ENCODE results near the gene PIK3AP1.

Gene PIK3AP1

DNA sequence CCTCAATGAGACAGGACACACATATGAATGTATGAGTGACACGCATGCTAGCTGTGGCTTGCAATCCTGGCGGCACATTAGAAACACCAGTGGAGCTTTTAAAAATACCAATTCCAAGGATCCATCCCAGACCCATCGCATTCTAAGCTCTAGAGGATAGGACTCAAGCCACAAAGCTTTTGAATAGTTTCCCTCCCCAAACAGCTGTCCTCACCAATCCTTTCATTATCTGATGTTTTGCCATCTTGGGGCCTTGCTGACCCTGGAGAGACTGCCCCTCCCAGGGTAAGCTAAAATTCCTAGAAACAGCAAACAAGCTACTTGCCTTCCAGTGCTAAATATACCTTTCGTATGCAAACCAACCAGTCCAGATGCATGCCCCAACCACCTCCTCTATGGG is 124.6 kb downstream of the PIK3AP1 start:
- no peak overlapping the region for H2BK5ac ChIP-seq (ENCODE audit: low read depth, low read length, poor library complexity, severe bottlenecking)
- no peak overlapping the region for H4K91ac ChIP-seq (ENCODE audit: low read length)
- no peak overlapping the region for H3K18ac ChIP-seq (ENCODE audit: low read depth in 1 of 2, low read length in 2 of 2)
- H2AFZ ChIP-seq (ENCODE audit: low read depth, low read length) = no peak overlapping the region
- no peak overlapping the region for H3K9ac ChIP-seq (ENCODE audit: low read length)
- H2BK12ac ChIP-seq (ENCODE audit: low read length in 2 of 2) = no peak overlapping the region
- no peak overlapping the region for H3K4me3 ChIP-seq (ENCODE audit: insufficient read depth in 1 of 2, low read depth in 1 of 2, low read length in 2 of 2)
- H2BK15ac ChIP-seq (ENCODE audit: low read depth, poor library complexity, severe bottlenecking) = no peak overlapping the region
- H3K14ac ChIP-seq (ENCODE audit: low read length in 2 of 2) = no peak overlapping the region
- H3K79me1 ChIP-seq (replicated peaks; ENCODE audit: low read length, poor library complexity, severe bottlenecking) = no peaks in the 10 kb centered on the region
- H3K36me3 ChIP-seq (ENCODE audit: control insufficient read depth in 1 of 2, insufficient read depth in 2 of 2, low read depth in 1 of 2, low read length in 2 of 2) = no peaks in the 10 kb centered on the region
- H3K4ac ChIP-seq (ENCODE audit: low read depth in 1 of 2, low read length in 2 of 2) = no peak overlapping the region
- WGBS = 94% methylated on average over 4 of the region's 4 CpGs
- H3K27ac ChIP-seq (ENCODE audit: low read length, poor library complexity, severe bottlenecking) = no peak overlapping the region
- H3K27me3 ChIP-seq (ENCODE audit: control insufficient read depth in 1 of 2, insufficient read depth in 1 of 2, low read length in 2 of 2) = peaks cover 9 to 15% of the 10 kb centered on the region in 2 experiments
- no peak for DNase-seq
- no peak overlapping the region for H2BK120ac ChIP-seq (ENCODE audit: low read depth, low read length)
- no peak overlapping the region for H3K4me2 ChIP-seq (ENCODE audit: low read length, poor library complexity, severe bottlenecking)
- H3K9me3 ChIP-seq (ENCODE audit: control insufficient read depth, low read length) = peaks cover 41% of the 10 kb centered on the region
- no peak overlapping the region for H3K23ac ChIP-seq (ENCODE audit: low read length in 2 of 2)
- no peaks in the 10 kb centered on the region for H3K4me1 ChIP-seq (ENCODE audit: control insufficient read depth, insufficient read depth, low read depth, low read length)
- no peak overlapping the region for H4K8ac ChIP-seq (ENCODE audit: low read length)
- H2AK5ac ChIP-seq (ENCODE audit: low read length, severe bottlenecking) = no peak overlapping the region

DNA sequence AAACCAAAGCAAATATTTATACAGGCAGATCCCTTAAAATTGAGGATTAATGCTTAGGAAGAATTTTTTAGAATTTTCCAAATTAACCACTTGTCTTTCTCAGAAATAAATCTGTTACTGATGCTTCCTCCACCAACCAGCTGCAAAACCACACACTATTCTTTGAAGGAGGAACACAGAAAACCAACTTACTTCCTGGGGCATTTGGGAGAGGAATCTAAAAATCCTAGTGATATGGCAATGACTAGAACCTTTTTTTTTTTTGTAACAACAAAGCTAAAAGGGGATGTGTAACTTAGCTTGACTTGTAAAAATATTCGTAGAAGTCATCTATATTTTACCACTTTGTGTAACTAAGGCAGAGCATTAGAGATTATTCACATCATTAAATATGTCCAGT is 128.4 kb downstream of the PIK3AP1 start:
- no peak overlapping the region for H2BK120ac ChIP-seq (ENCODE audit: low read depth, low read length)
- H4K8ac ChIP-seq (ENCODE audit: low read length) = no peak overlapping the region
- no peak overlapping the region for H2BK5ac ChIP-seq (ENCODE audit: low read depth, low read length, poor library complexity, severe bottlenecking)
- no peak overlapping the region for H2BK12ac ChIP-seq (ENCODE audit: low read length in 2 of 2)
- peaks cover 2 to 3% of the 10 kb centered on the region in 2 experiments for H3K27me3 ChIP-seq (ENCODE audit: control insufficient read depth in 1 of 2, insufficient read depth in 1 of 2, low read length in 2 of 2)
- no peak overlapping the region for H3K9ac ChIP-seq (ENCODE audit: low read length)
- H3K4me3 ChIP-seq (ENCODE audit: insufficient read depth in 1 of 2, low read depth in 1 of 2, low read length in 2 of 2) = no peak overlapping the region
- H3K4ac ChIP-seq (ENCODE audit: low read depth in 1 of 2, low read length in 2 of 2) = no peak overlapping the region
- no peaks in the 10 kb centered on the region for H3K79me1 ChIP-seq (replicated peaks; ENCODE audit: low read length, poor library complexity, severe bottlenecking)
- H3K14ac ChIP-seq (ENCODE audit: low read length in 2 of 2) = no peak overlapping the region
- no peak overlapping the region for H3K18ac ChIP-seq (ENCODE audit: low read depth in 1 of 2, low read length in 2 of 2)
- H3K4me2 ChIP-seq (ENCODE audit: low read length, poor library complexity, severe bottlenecking) = no peak overlapping the region
- H3K9me3 ChIP-seq (ENCODE audit: control insufficient read depth, low read length) = peaks cover 30% of the 10 kb centered on the region
- no peak overlapping the region for H2AFZ ChIP-seq (ENCODE audit: low read depth, low read length)
- no peak overlapping the region for H4K91ac ChIP-seq (ENCODE audit: low read length)
- H3K23ac ChIP-seq (ENCODE audit: low read length in 2 of 2) = no peak overlapping the region
- no peak overlapping the region for H2AK5ac ChIP-seq (ENCODE audit: low read length, severe bottlenecking)
- no peak for DNase-seq
- no peak overlapping the region for H2BK15ac ChIP-seq (ENCODE audit: low read depth, poor library complexity, severe bottlenecking)
- no peaks in the 10 kb centered on the region for H3K4me1 ChIP-seq (ENCODE audit: control insufficient read depth, insufficient read depth, low read depth, low read length)
- H3K27ac ChIP-seq (ENCODE audit: low read length, poor library complexity, severe bottlenecking) = no peak overlapping the region
- WGBS = no CpG with 5 or more reads among the region's 1 CpG
- H3K36me3 ChIP-seq (ENCODE audit: control insufficient read depth in 1 of 2, insufficient read depth in 2 of 2, low read depth in 1 of 2, low read length in 2 of 2) = no peaks in the 10 kb centered on the region

DNA sequence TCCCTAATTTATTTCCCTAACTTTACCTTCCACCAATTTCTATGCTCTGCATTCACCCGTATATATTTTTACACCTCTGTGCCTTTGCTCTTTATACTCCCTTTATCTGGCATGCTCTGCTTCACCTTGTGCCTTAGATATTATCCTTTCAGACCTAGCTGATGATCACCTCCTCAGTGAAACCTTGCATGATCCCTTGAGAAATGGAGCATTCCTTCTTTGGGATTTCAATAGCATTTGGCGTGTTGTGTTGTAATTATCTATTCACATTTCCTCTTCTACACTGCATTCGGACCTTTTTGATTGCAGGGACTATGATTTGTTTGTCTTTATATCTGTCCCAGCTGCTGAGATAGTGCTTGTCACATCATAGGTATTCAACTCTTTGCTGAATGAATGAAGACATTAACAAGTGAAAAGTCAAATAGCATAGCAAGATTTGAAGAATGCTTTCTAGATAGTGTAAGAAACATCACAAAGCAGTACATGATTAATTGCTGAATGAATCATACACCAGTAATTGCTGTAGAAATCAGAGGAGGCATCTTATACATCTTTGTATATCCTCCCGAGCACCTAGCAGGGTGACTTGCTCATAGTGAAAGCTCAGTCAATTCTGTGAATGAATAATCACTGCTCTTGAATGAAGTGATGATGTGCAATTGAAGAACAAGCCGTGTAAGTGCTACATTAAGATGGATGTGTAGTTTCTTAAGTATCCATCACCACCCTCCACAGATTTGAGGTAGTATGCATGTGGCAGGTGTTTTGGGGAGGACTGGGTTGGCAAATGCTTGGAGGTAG is 131.5 kb downstream of the PIK3AP1 start:
- no peak overlapping the region for H4K8ac ChIP-seq (ENCODE audit: low read length)
- H3K23ac ChIP-seq (ENCODE audit: low read length in 2 of 2) = no peak overlapping the region
- no peak overlapping the region for H4K91ac ChIP-seq (ENCODE audit: low read length)
- H3K4me1 ChIP-seq (ENCODE audit: control insufficient read depth, insufficient read depth, low read depth, low read length) = peaks cover 3% of the 10 kb centered on the region
- no peak overlapping the region for H2BK120ac ChIP-seq (ENCODE audit: low read depth, low read length)
- H3K9me3 ChIP-seq (ENCODE audit: control insufficient read depth, low read length) = peaks cover 13% of the 10 kb centered on the region
- no peaks in the 10 kb centered on the region for H3K27me3 ChIP-seq (ENCODE audit: control insufficient read depth in 1 of 2, insufficient read depth in 1 of 2, low read length in 2 of 2)
- no peak overlapping the region for H3K4me2 ChIP-seq (ENCODE audit: low read length, poor library complexity, severe bottlenecking)
- WGBS = 68% methylated on average over 4 of the region's 5 CpGs
- no peak overlapping the region for H3K18ac ChIP-seq (ENCODE audit: low read depth in 1 of 2, low read length in 2 of 2)
- H3K4me3 ChIP-seq (ENCODE audit: insufficient read depth in 1 of 2, low read depth in 1 of 2, low read length in 2 of 2) = no peak overlapping the region
- H2AFZ ChIP-seq (ENCODE audit: low read depth, low read length) = no peak overlapping the region
- H2BK15ac ChIP-seq (ENCODE audit: low read depth, poor library complexity, severe bottlenecking) = no peak overlapping the region
- peak overlapping the region; percentile 46 for H3K27ac ChIP-seq (ENCODE audit: low read length, poor library complexity, severe bottlenecking)
- DNase-seq = peak; percentile 18
- no peak overlapping the region for H2BK5ac ChIP-seq (ENCODE audit: low read depth, low read length, poor library complexity, severe bottlenecking)
- H3K36me3 ChIP-seq (ENCODE audit: control insufficient read depth in 1 of 2, insufficient read depth in 2 of 2, low read depth in 1 of 2, low read length in 2 of 2) = no peaks in the 10 kb centered on the region
- H3K4ac ChIP-seq (ENCODE audit: low read depth in 1 of 2, low read length in 2 of 2) = no peak overlapping the region
- no peak overlapping the region for H2BK12ac ChIP-seq (ENCODE audit: low read length in 2 of 2)
- H2AK5ac ChIP-seq (ENCODE audit: low read length, severe bottlenecking) = no peak overlapping the region
- peak overlapping the region; percentile 98 for H3K9ac ChIP-seq (ENCODE audit: low read length)
- no peak overlapping the region for H3K14ac ChIP-seq (ENCODE audit: low read length in 2 of 2)
- H3K79me1 ChIP-seq (replicated peaks; ENCODE audit: low read length, poor library complexity, severe bottlenecking) = no peaks in the 10 kb centered on the region

DNA sequence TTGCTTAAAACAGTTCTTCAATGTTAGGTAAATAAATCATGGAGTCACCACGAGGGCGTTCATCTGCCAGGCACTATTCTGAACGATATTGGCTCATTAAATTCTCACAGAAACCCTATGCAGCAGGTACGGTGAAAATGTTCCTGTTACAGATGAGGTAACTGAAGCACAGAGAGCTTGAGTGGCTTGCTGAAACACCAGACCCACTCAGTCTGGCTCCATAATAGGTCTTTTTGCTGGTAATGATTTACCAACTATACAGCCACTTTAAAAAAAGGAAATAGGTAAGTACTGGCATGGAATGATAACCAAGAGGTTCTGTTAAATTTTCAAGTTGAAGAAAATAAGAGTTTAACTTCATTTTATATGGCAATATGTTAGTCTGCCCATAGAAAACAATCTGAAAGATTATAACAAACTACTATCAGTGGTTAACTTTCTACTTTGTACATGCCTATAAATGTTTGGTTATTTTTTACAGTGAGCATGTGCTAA is 132.2 kb downstream of the PIK3AP1 start:
- no peaks in the 10 kb centered on the region for H3K79me1 ChIP-seq (replicated peaks; ENCODE audit: low read length, poor library complexity, severe bottlenecking)
- WGBS = 84% methylated on average over 4 of the region's 4 CpGs
- H2BK12ac ChIP-seq (ENCODE audit: low read length in 2 of 2) = no peak overlapping the region
- H3K4me1 ChIP-seq (ENCODE audit: control insufficient read depth, insufficient read depth, low read depth, low read length) = peaks cover 3% of the 10 kb centered on the region
- H3K14ac ChIP-seq (ENCODE audit: low read length in 2 of 2) = no peak overlapping the region
- H3K9me3 ChIP-seq (ENCODE audit: control insufficient read depth, low read length) = peaks cover 6% of the 10 kb centered on the region
- H3K23ac ChIP-seq (ENCODE audit: low read length in 2 of 2) = no peak overlapping the region
- H2BK5ac ChIP-seq (ENCODE audit: low read depth, low read length, poor library complexity, severe bottlenecking) = no peak overlapping the region
- H3K27ac ChIP-seq (ENCODE audit: low read length, poor library complexity, severe bottlenecking) = peak overlapping the region; percentile 99
- H3K36me3 ChIP-seq (ENCODE audit: control insufficient read depth in 1 of 2, insufficient read depth in 2 of 2, low read depth in 1 of 2, low read length in 2 of 2) = no peaks in the 10 kb centered on the region
- peak overlapping the region; percentile 90 for H3K4me2 ChIP-seq (ENCODE audit: low read length, poor library complexity, severe bottlenecking)
- H3K4me3 ChIP-seq (ENCODE audit: insufficient read depth in 1 of 2, low read depth in 1 of 2, low read length in 2 of 2) = peak overlapping the region in 1 of 2 experiments; percentile 98
- H3K9ac ChIP-seq (ENCODE audit: low read length) = peak overlapping the region; percentile 98
- H3K4ac ChIP-seq (ENCODE audit: low read depth in 1 of 2, low read length in 2 of 2) = no peak overlapping the region
- DNase-seq = no peak
- no peak overlapping the region for H4K91ac ChIP-seq (ENCODE audit: low read length)
- no peak overlapping the region for H2BK120ac ChIP-seq (ENCODE audit: low read depth, low read length)
- H3K18ac ChIP-seq (ENCODE audit: low read depth in 1 of 2, low read length in 2 of 2) = no peak overlapping the region
- H3K27me3 ChIP-seq (ENCODE audit: control insufficient read depth in 1 of 2, insufficient read depth in 1 of 2, low read length in 2 of 2) = no peaks in the 10 kb centered on the region
- no peak overlapping the region for H4K8ac ChIP-seq (ENCODE audit: low read length)
- H2AFZ ChIP-seq (ENCODE audit: low read depth, low read length) = no peak overlapping the region
- no peak overlapping the region for H2BK15ac ChIP-seq (ENCODE audit: low read depth, poor library complexity, severe bottlenecking)
- no peak overlapping the region for H2AK5ac ChIP-seq (ENCODE audit: low read length, severe bottlenecking)
